Endothelial cell of umbilical vein (primary cell): ENCODE data around the gene D2HGDH. TPM values are rescaled to one million over a fixed set of nuclear protein-coding genes. Genes with fewer than 3 reads are reported as not detected.

Experiments
- BruUV-seq: library from RNA; stranded (reverse); fragments of 400-500 nt; replicated peaks from 2 replicates; lab custom pipeline; 2021; lab: Mats Ljungman, UMichigan
- CTCF ChIA-PET: fragments of 300-600, 350-600 bp; sonication (Branson Sonifier 250); formaldehyde crosslinking; loops from one replicate; lab custom pipeline; 2021; ENCODE audit warnings: antibody characterized with exemption, inconsistent platforms; lab: Charles Lee
- POLR2A ChIA-PET: fragments of 300-600, 350-600 bp; sonication (Branson Sonifier 250); formaldehyde crosslinking; loops from one replicate; lab custom pipeline; 2021; ENCODE audit warnings: antibody characterized with exemption, inconsistent platforms; lab: Charles Lee
- DNase-seq: peaks from one replicate; pipeline ENCODE4 v3.0.0-alpha.2; 2011; ENCODE audit warnings: low read depth, low spot score
- FAIRE-seq: peaks from 2 replicates; lab custom pipeline; 2011; peaks lifted over from hg19 to GRCh38; lab: Jason Lieb, UNC
- H2AFZ ChIP-seq: 2 replicates; pipeline ENCODE4 v1.6.0; 2012; ENCODE audit warnings: low read depth, low read length, control low read depth, inconsistent platforms
- H3K27ac ChIP-seq: 2 replicates; pipeline ENCODE4 v1.5.1; 2011; ENCODE audit warnings: low read depth, mild to moderate bottlenecking, control low read depth, low read length, moderate library complexity; ENCODE audit not compliant: insufficient read depth
- H3K27me3 ChIP-seq, 2 experiments: 2 replicates each; pipeline versions ENCODE4 v1.6.0 to v1.6.1; 2011; ENCODE audit warnings: low read length in 2 of 2, mixed read lengths in 1 of 2; ENCODE audit not compliant: control insufficient read depth in 2 of 2, insufficient read depth in 2 of 2
- H3K36me3 ChIP-seq, 2 experiments: 2 replicates in 1 of 2; 3 replicates in 1 of 2; pipeline ENCODE4 v1.5.1; 2011; ENCODE audit warnings: low read length in 2 of 2, mild to moderate bottlenecking in 1 of 2, moderate library complexity in 1 of 2; ENCODE audit not compliant: control insufficient read depth in 2 of 2, insufficient read depth in 2 of 2; ENCODE audit errors: extremely low read depth in 1 of 2
- H3K4me1 ChIP-seq: 3 replicates; pipeline ENCODE4 v1.5.1; 2011; ENCODE audit warnings: mild to moderate bottlenecking, low read length; ENCODE audit not compliant: control insufficient read depth, insufficient read depth; ENCODE audit errors: extremely low read depth
- H3K4me2 ChIP-seq: 2 replicates; pipeline ENCODE4 v1.6.1; 2011; ENCODE audit warnings: low read length, control low read depth, mixed read lengths; ENCODE audit not compliant: insufficient read depth
- H3K4me3 ChIP-seq, 3 experiments: fragments of 200-600 bp in 1 of 3; sonication (generic), shearing (Covaris generic) in 1 of 3; replicated peaks in 1 of 3; 2 replicates each; pipeline ENCODE4 v1.5.1; 2011 to 2016; ENCODE audit warnings: control low read depth in 3 of 3, low read length in 3 of 3, mild to moderate bottlenecking in 2 of 3, inconsistent platforms in 1 of 3, low read depth in 1 of 3, moderate library complexity in 1 of 3; ENCODE audit not compliant: insufficient read depth in 1 of 3
- H3K79me2 ChIP-seq: 2 replicates; pipeline ENCODE4 v1.6.0; 2012; ENCODE audit warnings: low read length, inconsistent platforms; ENCODE audit not compliant: control insufficient read depth, insufficient read depth
- H3K9ac ChIP-seq: replicated peaks from 2 replicates; pipeline ENCODE3; 2011; ENCODE audit warnings: low read length, control low read depth; ENCODE audit not compliant: insufficient read depth; ENCODE audit errors: extremely low read depth
- H3K9me1 ChIP-seq: replicated peaks from 3 replicates; pipeline ENCODE4 v1.6.0; 2011; ENCODE audit warnings: mild to moderate bottlenecking, low read length; ENCODE audit not compliant: control insufficient read depth, insufficient read depth; ENCODE audit errors: extremely low read depth
- H3K9me3 ChIP-seq: replicated peaks from 2 replicates; pipeline ENCODE4 v1.5.1; 2012; ENCODE audit warnings: low read length, inconsistent platforms; ENCODE audit not compliant: control insufficient read depth, insufficient read depth
- H4K20me1 ChIP-seq: replicated peaks from 2 replicates; pipeline ENCODE3; 2011; ENCODE audit warnings: mild to moderate bottlenecking, low read length; ENCODE audit not compliant: control insufficient read depth, insufficient read depth; ENCODE audit errors: extremely low read depth
- EZH2 ChIP-seq: IDR thresholded peaks from 2 replicates; pipeline ENCODE4 v1.6.1; 2012; ENCODE audit warnings: borderline replicate concordance, low read depth, mild to moderate bottlenecking, moderate library complexity, low read length, inconsistent platforms; ENCODE audit not compliant: severe bottlenecking
- FOS ChIP-seq: IDR thresholded peaks from 2 replicates; pipeline ENCODE4 v1.6.1; 2011; ENCODE audit warnings: mild to moderate bottlenecking, low read length, moderate library complexity, borderline replicate concordance; ENCODE audit not compliant: insufficient read depth
- GATA2 ChIP-seq: IDR thresholded peaks from 2 replicates; pipeline ENCODE4 v1.7.0; 2011; ENCODE audit warnings: low read depth, mild to moderate bottlenecking, moderate library complexity, mixed read lengths, low read length; ENCODE audit not compliant: insufficient read length, insufficient read depth
- JUN ChIP-seq: IDR thresholded peaks from 2 replicates; pipeline ENCODE4 v1.6.1; 2011; ENCODE audit warnings: borderline replicate concordance, low read depth; ENCODE audit not compliant: insufficient read length, insufficient read depth
- MYC ChIP-seq: IDR thresholded peaks from one replicate; pipeline ENCODE4 v1.6.1; 2011; ENCODE audit warnings: mild to moderate bottlenecking, low read depth, low read length
- POLR2A ChIP-seq: IDR thresholded peaks from 2 replicates; pipeline ENCODE4 v1.6.1; 2012; ENCODE audit warnings: low read depth, mild to moderate bottlenecking, control low read depth, low read length
- POLR2AphosphoS5 ChIP-seq: IDR thresholded peaks from 2 replicates; pipeline ENCODE4 v1.6.1; 2012; ENCODE audit warnings: low read depth, mild to moderate bottlenecking, control low read depth, low read length, moderate library complexity; ENCODE audit not compliant: insufficient read depth
- dilution Hi-C: fragments of 300-500 bp; cut with MboI; formaldehyde crosslinking; loops from one replicate; pipeline ENCODE4 v1.15.0; 2019; ENCODE audit warnings: low sequenced_read_pairs; ENCODE audit not compliant: extremely low pct_ligation_motif_present
- intact Hi-C: fragments of 100-400 bp; cut with micrococcal nuclease; formaldehyde crosslinking; loops from one replicate; pipeline ENCODE4 v1.10.0; 2022
- polyA plus RNA-seq, 4 experiments: library from polyadenylated mRNA; depleted of rRNA in 3 of 4; stranded (reverse) in 3 of 4; unstranded in 1 of 4; fragments of >200 nt; gene quantifications; 2 replicates each; pipeline versions ENCODE4 v1.2.1 to v1.2.3, GENCODE V29; 2011 to 2012; ENCODE audit warnings: missing spikeins in 1 of 4
- total RNA-seq: library from RNA; stranded (reverse); gene quantifications from 2 replicates; pipeline ENCODE4 v1.2.3, GENCODE V29; 2021
- TF ChIP-seq, protein P1 (sequence below), 2 donors: IDR thresholded peaks; 1 replicate in 1 of 2; 2 replicates in 1 of 2; pipeline ENCODE4 v1.5.1; 2011; ENCODE audit warnings: low read length in 2 of 2, mild to moderate bottlenecking in 2 of 2, moderate library complexity in 2 of 2, control low read depth in 1 of 2, inconsistent platforms in 1 of 2, low read depth in 1 of 2; ENCODE audit not compliant: insufficient read depth in 1 of 2; ENCODE audit errors: extremely low read depth in 1 of 2
- TF ChIP-seq, protein P2 (sequence below): IDR thresholded peaks from 2 replicates; pipeline ENCODE4 v1.6.1; 2011; ENCODE audit not compliant: insufficient read depth, insufficient read length

Gene D2HGDH
- total and polyA plus RNA-seq, 2 donors (not counting 3 experiments of a cell fraction or from before 2014, with no cell fraction given) = 22.3 TPM

DNA sequence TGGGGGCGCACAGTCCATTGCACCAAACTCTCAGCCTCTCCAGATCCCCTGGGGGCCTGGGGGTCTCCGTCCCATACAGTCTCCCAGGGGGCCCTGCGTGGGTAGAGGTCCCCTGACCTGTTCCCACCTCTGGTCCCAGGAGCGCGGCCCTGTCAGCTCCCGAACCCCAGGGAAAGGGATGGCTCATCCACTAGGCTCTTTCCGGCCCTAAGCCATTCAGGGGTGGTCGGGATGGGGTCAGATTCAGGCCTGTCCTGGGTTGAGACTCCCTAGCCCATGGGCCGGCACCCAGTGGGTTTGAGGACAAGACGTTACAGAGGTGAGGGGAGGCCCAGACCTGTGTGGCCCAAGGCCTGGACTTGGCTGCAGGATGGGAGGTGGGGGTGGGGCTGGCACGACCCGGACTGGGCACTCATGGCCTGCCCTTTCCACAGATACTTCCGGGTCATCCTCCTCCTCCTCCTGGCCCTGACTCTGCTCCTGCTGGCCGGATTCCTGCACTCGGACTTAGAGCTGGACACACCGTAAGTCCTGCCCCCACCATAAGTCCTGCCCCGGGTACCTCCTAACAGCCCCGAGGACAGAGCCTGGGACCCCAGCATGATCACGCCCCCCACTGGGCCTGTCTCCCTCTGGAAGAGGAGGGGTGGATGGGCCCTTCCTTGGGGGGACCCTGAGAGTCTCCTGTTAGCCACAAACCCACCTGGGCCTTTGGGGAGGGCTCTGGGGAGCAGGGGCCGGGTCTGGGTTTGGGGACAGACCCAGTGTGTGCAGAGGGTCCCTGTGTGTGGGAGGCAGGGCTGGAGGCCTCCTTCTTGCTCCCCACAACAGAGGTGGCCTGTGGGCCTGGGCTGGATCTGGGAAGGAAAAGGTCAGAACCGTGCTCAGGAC lies 64.4 kb downstream of the D2HGDH start:
- DNase-seq (no peak), FAIRE-seq (no peak)
- peaks cover 5 to 8% of the 10 kb centered on the region in 2 experiments for H3K27me3 ChIP-seq
- CTCF ChIA-PET = no interaction called here
- H3K4me2 ChIP-seq = no peak overlapping the region
- H3K9me1 ChIP-seq = no peaks in the 10 kb centered on the region
- intact Hi-C loops = no loop called here
- TF ChIP-seq POLR2A (no peak), GATA2 (no peak), POLR2AphosphoS5 (no peak), JUN (no peak), MYC (no peak), EZH2 (no peak), FOS (no peak)
- TF ChIP-seq, protein P1, sequence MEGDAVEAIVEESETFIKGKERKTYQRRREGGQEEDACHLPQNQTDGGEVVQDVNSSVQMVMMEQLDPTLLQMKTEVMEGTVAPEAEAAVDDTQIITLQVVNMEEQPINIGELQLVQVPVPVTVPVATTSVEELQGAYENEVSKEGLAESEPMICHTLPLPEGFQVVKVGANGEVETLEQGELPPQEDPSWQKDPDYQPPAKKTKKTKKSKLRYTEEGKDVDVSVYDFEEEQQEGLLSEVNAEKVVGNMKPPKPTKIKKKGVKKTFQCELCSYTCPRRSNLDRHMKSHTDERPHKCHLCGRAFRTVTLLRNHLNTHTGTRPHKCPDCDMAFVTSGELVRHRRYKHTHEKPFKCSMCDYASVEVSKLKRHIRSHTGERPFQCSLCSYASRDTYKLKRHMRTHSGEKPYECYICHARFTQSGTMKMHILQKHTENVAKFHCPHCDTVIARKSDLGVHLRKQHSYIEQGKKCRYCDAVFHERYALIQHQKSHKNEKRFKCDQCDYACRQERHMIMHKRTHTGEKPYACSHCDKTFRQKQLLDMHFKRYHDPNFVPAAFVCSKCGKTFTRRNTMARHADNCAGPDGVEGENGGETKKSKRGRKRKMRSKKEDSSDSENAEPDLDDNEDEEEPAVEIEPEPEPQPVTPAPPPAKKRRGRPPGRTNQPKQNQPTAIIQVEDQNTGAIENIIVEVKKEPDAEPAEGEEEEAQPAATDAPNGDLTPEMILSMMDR (IDR thresholded peaks at IDR 0.05; ENCODE audit: extremely low read depth in 1 of 2, insufficient read depth in 1 of 2, low read depth in 1 of 2, low read length in 2 of 2) = no peak
- TF ChIP-seq, protein P2, sequence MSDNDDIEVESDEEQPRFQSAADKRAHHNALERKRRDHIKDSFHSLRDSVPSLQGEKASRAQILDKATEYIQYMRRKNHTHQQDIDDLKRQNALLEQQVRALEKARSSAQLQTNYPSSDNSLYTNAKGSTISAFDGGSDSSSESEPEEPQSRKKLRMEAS = no peak
- BruUV-seq = no TSS peak
- dilution Hi-C loops = no loop called here
- no peaks in the 10 kb centered on the region for H3K9me3 ChIP-seq
- POLR2A ChIA-PET = no interaction called here
- H2AFZ ChIP-seq = no peak overlapping the region
- no peaks in the 10 kb centered on the region for H3K79me2 ChIP-seq
- no peaks in the 10 kb centered on the region for H3K4me1 ChIP-seq
- H3K9ac ChIP-seq = no peak overlapping the region
- no peak overlapping the region for H3K27ac ChIP-seq
- no peaks in the 10 kb centered on the region for H4K20me1 ChIP-seq
- no peak overlapping the region for H3K4me3 ChIP-seq
- no peaks in the 10 kb centered on the region for H3K36me3 ChIP-seq
